ENCODE measurements around the gene MTHFS.

DNA sequence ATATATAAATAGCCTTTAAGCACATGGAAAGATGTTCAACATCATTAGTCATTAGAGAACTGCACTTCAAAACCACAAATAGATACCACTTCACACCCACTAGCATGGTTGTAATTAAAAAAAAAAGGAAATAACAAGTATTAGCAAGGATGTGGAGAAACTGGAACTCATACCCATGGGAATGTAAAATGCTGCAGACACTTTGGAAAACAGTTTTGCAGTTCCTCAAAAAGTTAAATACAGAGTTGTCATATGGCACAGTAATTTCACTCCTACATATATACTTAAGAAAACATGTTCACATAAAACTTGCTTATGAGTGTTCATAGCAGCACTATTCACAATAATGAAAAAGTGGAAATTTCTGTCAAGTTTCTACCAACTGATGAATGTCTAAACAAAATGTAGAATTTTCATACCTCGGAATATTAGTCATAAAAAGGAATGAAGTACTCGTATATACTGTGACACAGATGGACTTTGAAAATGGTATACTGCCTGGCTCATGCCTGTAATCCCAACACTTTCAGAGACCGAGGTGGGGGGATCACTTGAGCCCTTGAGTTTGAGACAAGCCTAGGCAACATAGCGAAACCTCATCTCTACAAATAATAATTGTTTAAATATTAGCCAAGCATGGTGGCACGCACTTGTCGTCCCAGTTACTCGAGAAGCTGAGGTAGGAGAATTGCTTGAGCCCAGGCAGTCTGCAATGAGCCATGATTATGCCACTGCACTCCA lies 46.1 kb upstream of the MTHFS start:
- TF ChIP-seq, protein P1, sequence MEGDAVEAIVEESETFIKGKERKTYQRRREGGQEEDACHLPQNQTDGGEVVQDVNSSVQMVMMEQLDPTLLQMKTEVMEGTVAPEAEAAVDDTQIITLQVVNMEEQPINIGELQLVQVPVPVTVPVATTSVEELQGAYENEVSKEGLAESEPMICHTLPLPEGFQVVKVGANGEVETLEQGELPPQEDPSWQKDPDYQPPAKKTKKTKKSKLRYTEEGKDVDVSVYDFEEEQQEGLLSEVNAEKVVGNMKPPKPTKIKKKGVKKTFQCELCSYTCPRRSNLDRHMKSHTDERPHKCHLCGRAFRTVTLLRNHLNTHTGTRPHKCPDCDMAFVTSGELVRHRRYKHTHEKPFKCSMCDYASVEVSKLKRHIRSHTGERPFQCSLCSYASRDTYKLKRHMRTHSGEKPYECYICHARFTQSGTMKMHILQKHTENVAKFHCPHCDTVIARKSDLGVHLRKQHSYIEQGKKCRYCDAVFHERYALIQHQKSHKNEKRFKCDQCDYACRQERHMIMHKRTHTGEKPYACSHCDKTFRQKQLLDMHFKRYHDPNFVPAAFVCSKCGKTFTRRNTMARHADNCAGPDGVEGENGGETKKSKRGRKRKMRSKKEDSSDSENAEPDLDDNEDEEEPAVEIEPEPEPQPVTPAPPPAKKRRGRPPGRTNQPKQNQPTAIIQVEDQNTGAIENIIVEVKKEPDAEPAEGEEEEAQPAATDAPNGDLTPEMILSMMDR (IDR thresholded peaks at IDR 0.05) = no peak
- no peak for TF ChIP-seq POLR2A (IDR thresholded peaks at IDR 0.05)
